ENCODE results near the gene SAV1.

The SAV1 gene

DNA sequence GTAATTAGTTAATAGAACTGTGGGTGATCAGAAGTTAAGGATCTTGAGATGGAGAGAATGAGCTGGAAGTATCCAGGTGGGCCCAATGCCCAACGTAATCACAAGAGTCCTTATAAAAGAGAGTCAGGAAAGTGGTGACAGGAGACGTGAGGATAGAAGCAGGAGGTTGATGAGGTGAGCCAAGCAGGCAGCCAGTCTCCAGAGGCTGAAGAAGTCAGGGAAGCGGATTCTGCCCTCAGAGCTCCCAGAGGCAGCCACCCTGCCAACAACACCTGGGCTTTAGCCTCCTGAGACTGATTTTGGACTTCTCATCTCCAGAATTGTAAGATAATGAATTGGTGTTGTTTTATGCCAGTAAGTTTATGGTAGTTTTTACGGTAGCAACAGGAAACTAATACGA, 10.1 kb upstream of the SAV1 start:
- Histone ChIP-seq H3K9me3 (ENCODE audit: control insufficient read depth, insufficient read depth, low read depth, low read length) (no peaks in the 10 kb centered on the region), H3K4me1 (ENCODE audit: control insufficient read depth, insufficient read depth, low read length) (peaks cover 13% of the 10 kb centered on the region; the same call in 1 of the 2 replicates), H3K36me3 (ENCODE audit: control insufficient read depth, insufficient read depth, low read length) (no peaks in the 10 kb centered on the region), H3K27ac (ENCODE audit: low read depth, low read length) (no peak overlapping the region), H3K4me3 (ENCODE audit: low read depth, low read length) (no peak overlapping the region), H3K9ac (ENCODE audit: low read length) (no peak overlapping the region), H3K27me3 (ENCODE audit: control insufficient read depth, insufficient read depth, low read length) (no peaks in the 10 kb centered on the region)

DNA sequence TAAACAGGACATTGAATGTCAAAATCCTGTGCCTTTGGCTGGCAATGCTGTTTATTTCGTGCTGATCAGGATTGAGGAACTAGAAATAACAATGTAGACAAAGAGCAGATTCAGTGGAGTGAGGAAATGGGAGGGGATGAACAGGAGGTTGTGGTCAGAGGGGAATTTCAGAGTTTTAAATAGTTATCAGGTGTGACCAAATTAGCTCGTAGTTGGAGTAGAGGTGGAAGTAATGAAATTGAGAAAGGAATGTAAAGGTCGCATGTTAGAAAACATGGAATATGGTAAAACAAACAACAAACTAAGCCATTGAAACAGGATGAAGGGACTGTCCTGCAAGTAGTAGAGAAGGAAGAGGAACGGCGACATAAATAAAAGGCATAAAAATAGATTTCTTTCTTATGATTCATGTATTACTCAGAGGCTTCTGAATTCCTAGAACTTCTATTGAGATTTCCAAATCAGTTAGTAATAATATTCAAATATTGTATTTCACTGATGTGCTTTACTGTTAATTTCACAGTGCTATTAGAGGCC, 9.5 kb upstream of the SAV1 start:
- Histone ChIP-seq H3K36me3 (ENCODE audit: control insufficient read depth, insufficient read depth, low read length) (no peaks in the 10 kb centered on the region), H3K9ac (ENCODE audit: low read length) (no peak overlapping the region), H3K4me3 (ENCODE audit: low read depth, low read length) (no peak overlapping the region), H3K27me3 (ENCODE audit: control insufficient read depth, insufficient read depth, low read length) (no peaks in the 10 kb centered on the region), H3K4me1 (ENCODE audit: control insufficient read depth, insufficient read depth, low read length) (peaks cover 13% of the 10 kb centered on the region; the same call in 1 of the 2 replicates), H3K27ac (ENCODE audit: low read depth, low read length) (no peak overlapping the region), H3K9me3 (ENCODE audit: control insufficient read depth, insufficient read depth, low read depth, low read length) (no peaks in the 10 kb centered on the region)

DNA sequence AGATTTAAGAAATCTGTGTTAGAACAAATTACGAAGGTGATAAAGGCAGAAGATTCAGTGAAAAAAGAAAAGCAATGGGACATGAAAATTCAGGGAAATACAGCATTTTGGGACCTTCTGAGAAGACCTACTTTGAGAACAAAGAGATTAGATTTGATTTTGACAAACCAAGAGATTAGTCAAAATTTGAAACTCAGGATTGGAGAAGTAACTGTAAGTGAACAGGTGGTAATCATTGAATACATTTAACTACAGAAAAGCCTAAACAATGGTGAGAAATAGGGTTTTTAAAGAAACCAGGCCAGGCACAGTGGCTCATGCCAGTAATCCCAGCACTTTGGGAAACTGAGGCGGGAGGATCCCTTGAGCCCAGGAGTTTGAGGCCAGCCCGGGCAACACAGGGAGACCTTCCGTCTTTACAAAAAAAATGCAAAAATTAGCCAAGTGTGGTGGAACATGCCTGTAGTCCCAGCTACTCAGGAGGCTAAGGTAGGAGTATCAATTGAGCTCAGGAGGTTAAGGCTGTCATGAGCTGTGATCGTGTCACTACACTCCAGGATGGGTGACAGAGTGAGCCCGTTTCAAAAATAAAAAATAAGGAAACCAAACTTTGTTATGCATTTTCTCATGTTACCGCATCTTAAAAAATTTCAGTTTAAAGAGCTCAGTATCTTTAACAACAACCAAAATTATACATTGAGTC, 8.9 kb upstream of the SAV1 start:
- no peak overlapping the region for H3K4me3 ChIP-seq (ENCODE audit: low read depth, low read length)
- H3K9ac ChIP-seq (ENCODE audit: low read length): no peak overlapping the region
- H3K27ac ChIP-seq (ENCODE audit: low read depth, low read length): no peak overlapping the region
- no peaks in the 10 kb centered on the region for H3K27me3 ChIP-seq (ENCODE audit: control insufficient read depth, insufficient read depth, low read length)
- no peaks in the 10 kb centered on the region for H3K9me3 ChIP-seq (ENCODE audit: control insufficient read depth, insufficient read depth, low read depth, low read length)
- H3K36me3 ChIP-seq (ENCODE audit: control insufficient read depth, insufficient read depth, low read length): no peaks in the 10 kb centered on the region
- peaks cover 13% of the 10 kb centered on the region; the same call in 1 of the 2 replicates for H3K4me1 ChIP-seq (ENCODE audit: control insufficient read depth, insufficient read depth, low read length)

DNA sequence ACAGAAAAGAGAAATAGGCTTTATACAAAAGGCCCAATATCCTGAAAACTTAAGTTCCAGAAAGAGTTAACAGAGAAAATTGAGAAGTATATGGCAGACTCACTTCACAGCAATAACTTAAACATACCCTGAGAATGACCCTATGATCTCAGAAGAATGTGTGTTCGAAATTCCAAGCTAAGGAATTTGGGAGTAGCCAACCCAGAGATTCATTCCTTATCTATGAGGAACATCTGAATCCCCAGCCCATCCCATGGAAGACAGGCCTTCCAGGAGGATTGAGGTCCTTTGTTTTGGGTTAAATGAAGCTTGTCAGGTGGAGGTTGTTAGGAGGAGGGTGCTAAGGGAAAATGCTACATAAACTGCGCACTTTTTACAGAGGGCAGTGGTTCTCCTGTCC, 7.5 kb upstream of the SAV1 start:
- H3K4me3 ChIP-seq (ENCODE audit: low read depth, low read length): no peak overlapping the region
- peaks cover 16% of the 10 kb centered on the region for H3K4me1 ChIP-seq (ENCODE audit: control insufficient read depth, insufficient read depth, low read length)

DNA sequence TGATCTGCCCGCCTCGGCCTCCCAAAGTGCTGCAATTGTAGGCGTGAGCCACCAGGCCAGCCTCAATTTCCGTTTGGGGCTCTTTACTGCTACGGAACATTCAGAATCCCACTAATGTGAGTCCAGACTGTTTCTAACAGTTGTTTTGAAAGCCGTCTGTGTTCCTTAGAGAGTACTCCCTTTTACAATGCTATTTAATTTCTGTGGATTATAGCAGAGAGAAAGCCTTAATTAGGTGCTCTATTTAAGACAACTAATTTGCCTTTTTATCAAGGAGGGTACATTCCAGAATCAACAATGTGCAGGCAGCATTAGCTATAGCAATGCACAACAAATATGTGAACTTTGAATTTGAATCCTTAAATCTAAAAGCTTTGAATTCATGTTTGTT, 2.8 kb upstream of the SAV1 start:
- H3K36me3 ChIP-seq (ENCODE audit: control insufficient read depth, insufficient read depth, low read length): no peaks in the 10 kb centered on the region
- peaks cover 20% of the 10 kb centered on the region for H3K4me1 ChIP-seq (ENCODE audit: control insufficient read depth, insufficient read depth, low read length)
- H3K27me3 ChIP-seq (ENCODE audit: control insufficient read depth, insufficient read depth, low read length): no peaks in the 10 kb centered on the region
- H3K4me3 ChIP-seq (ENCODE audit: low read depth, low read length): no peak overlapping the region
- no peaks in the 10 kb centered on the region for H3K9me3 ChIP-seq (ENCODE audit: control insufficient read depth, insufficient read depth, low read depth, low read length)
- no peak overlapping the region for H3K9ac ChIP-seq (ENCODE audit: low read length)
- no peak overlapping the region for H3K27ac ChIP-seq (ENCODE audit: low read depth, low read length)

More for the DNA sequence above, 7.5 kb upstream of the SAV1 start:
- H3K27me3 ChIP-seq (ENCODE audit: control insufficient read depth, insufficient read depth, low read length): no peaks in the 10 kb centered on the region
- no peak overlapping the region for H3K9ac ChIP-seq (ENCODE audit: low read length)
- no peaks in the 10 kb centered on the region for H3K36me3 ChIP-seq (ENCODE audit: control insufficient read depth, insufficient read depth, low read length)
- H3K27ac ChIP-seq (ENCODE audit: low read depth, low read length): no peak overlapping the region
- no peaks in the 10 kb centered on the region for H3K9me3 ChIP-seq (ENCODE audit: control insufficient read depth, insufficient read depth, low read depth, low read length)

DNA sequence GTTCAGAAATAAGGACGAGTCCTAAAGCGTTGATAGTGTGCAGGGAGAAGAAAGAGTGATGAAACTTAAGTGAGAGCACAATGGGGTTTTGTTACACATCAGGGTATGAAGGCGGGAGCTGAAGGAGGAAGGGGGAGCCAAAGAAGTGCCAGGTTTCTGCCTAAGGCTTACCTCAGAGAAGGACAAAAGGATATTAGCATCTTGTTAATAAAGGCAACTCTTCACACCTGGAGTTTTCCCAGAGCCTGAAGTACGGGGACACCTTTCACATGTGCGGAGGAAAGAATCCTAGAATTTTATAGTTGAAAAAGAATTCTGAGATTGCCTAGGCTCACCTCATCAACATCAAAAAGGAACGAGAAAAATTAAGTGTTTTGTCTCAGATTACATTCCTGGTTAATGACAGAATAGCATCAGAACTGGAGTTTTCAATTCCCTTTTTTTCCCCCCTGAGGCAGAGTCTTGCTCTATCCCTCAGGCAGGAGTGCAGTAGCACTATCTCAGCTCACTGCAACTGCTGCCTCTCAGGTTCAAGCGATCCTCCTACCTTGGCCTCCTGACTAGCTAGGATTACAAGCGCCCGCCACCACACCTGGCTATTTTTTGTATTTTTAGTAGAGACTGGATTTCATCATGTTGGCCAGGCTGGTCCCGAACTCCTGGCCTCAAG, 2.2 kb upstream of the SAV1 start:
- no peaks in the 10 kb centered on the region for H3K27me3 ChIP-seq (ENCODE audit: control insufficient read depth, insufficient read depth, low read length)
- no peaks in the 10 kb centered on the region for H3K36me3 ChIP-seq (ENCODE audit: control insufficient read depth, insufficient read depth, low read length)
- H3K4me1 ChIP-seq (ENCODE audit: control insufficient read depth, insufficient read depth, low read length): peaks cover 20% of the 10 kb centered on the region
- H3K9ac ChIP-seq (ENCODE audit: low read length): peak overlapping the region; percentile 46
- H3K4me3 ChIP-seq (ENCODE audit: low read depth, low read length): peak overlapping the region; percentile 3
- no peaks in the 10 kb centered on the region for H3K9me3 ChIP-seq (ENCODE audit: control insufficient read depth, insufficient read depth, low read depth, low read length)
- peak overlapping the region; percentile 36; the same call in 1 of the 2 replicates for H3K27ac ChIP-seq (ENCODE audit: low read depth, low read length)

DNA sequence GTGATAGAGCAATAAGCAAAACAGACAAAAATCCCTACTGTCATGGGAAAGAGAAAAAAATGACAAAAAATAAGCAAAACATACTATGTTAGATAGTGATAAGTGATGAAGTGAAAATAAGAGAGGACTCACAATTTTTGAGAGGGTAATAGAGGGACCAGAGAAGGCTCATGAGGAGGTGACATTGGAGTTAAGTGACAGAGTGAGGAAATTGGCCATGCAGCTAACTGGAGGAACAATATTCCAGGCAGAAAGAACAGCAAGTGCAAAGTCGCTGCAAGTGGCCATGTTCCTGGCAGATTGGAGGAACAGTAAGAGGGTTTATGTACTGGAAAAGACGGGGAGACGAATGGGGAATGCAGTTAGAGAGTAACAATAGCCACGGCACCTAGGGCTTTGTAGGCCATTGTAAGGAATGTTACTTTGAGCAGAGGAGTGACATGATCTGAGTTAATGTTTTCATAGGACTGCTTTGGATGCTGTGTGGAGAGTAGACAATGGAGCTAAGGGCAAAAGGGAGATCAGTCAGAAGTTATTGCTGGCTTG, 1.4 kb upstream of the SAV1 start:
- H3K9me3 ChIP-seq (ENCODE audit: control insufficient read depth, insufficient read depth, low read depth, low read length): no peaks in the 10 kb centered on the region
- H3K36me3 ChIP-seq (ENCODE audit: control insufficient read depth, insufficient read depth, low read length): peaks cover 4% of the 10 kb centered on the region
- no peaks in the 10 kb centered on the region for H3K27me3 ChIP-seq (ENCODE audit: control insufficient read depth, insufficient read depth, low read length)
- peak overlapping the region; percentile 65 for H3K4me3 ChIP-seq (ENCODE audit: low read depth, low read length)
- H3K9ac ChIP-seq (ENCODE audit: low read length): peak overlapping the region; percentile 46
- H3K4me1 ChIP-seq (ENCODE audit: control insufficient read depth, insufficient read depth, low read length): peaks cover 20% of the 10 kb centered on the region
- peak overlapping the region; percentile 36; the same call in 1 of the 2 replicates for H3K27ac ChIP-seq (ENCODE audit: low read depth, low read length)

DNA sequence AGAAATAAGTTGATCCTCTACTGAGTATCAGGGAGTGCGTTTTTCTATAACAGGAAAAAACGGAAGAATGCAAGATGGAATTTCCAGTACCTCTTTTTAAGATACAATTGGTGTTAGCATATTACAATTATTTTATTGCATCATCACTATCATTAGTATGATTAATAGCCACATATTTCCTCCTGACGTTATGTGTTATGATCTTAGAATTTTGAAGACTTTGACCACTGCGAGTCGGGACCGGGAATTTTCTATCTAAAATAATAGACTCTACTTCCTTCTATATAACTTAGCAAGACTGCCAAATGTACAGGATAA, 679 bp upstream of the SAV1 start:
- no peaks in the 10 kb centered on the region for H3K9me3 ChIP-seq (ENCODE audit: control insufficient read depth, insufficient read depth, low read depth, low read length)
- peaks cover 10% of the 10 kb centered on the region for H3K36me3 ChIP-seq (ENCODE audit: control insufficient read depth, insufficient read depth, low read length)
- H3K4me1 ChIP-seq (ENCODE audit: control insufficient read depth, insufficient read depth, low read length): peaks cover 20% of the 10 kb centered on the region
- H3K4me3 ChIP-seq (ENCODE audit: low read depth, low read length): peak overlapping the region; percentile 65
- H3K27me3 ChIP-seq (ENCODE audit: control insufficient read depth, insufficient read depth, low read length): no peaks in the 10 kb centered on the region
- peak overlapping the region; percentile 90 for H3K9ac ChIP-seq (ENCODE audit: low read length)
- H3K27ac ChIP-seq (ENCODE audit: low read depth, low read length): peak overlapping the region; percentile 89; the same call in 1 of the 2 replicates

DNA sequence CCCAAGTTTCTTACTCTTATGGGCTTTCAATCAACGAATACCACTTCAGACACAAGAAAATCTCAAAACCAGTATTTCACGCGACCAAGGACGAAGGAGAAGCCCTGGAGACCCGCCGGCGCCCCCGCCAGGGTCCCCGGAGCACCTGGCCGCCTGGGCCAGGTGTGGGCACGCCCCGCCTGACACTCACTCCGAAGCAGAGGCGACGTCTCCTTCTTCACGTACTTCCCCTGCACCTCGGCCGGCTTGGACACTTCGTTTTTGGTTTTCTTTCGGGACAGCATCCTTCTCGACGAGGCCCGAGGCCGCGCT, 466 bp downstream of the SAV1 start:
- H3K36me3 ChIP-seq (ENCODE audit: control insufficient read depth, insufficient read depth, low read length): peaks cover 16% of the 10 kb centered on the region
- no peaks in the 10 kb centered on the region for H3K9me3 ChIP-seq (ENCODE audit: control insufficient read depth, insufficient read depth, low read depth, low read length)
- H3K4me1 ChIP-seq (ENCODE audit: control insufficient read depth, insufficient read depth, low read length): peaks cover 20% of the 10 kb centered on the region
- H3K27ac ChIP-seq (ENCODE audit: low read depth, low read length): peak overlapping the region; percentile 89
- peak overlapping the region; percentile 65 for H3K4me3 ChIP-seq (ENCODE audit: low read depth, low read length)
- no peaks in the 10 kb centered on the region for H3K27me3 ChIP-seq (ENCODE audit: control insufficient read depth, insufficient read depth, low read length)
- H3K9ac ChIP-seq (ENCODE audit: low read length): peak overlapping the region; percentile 90

DNA sequence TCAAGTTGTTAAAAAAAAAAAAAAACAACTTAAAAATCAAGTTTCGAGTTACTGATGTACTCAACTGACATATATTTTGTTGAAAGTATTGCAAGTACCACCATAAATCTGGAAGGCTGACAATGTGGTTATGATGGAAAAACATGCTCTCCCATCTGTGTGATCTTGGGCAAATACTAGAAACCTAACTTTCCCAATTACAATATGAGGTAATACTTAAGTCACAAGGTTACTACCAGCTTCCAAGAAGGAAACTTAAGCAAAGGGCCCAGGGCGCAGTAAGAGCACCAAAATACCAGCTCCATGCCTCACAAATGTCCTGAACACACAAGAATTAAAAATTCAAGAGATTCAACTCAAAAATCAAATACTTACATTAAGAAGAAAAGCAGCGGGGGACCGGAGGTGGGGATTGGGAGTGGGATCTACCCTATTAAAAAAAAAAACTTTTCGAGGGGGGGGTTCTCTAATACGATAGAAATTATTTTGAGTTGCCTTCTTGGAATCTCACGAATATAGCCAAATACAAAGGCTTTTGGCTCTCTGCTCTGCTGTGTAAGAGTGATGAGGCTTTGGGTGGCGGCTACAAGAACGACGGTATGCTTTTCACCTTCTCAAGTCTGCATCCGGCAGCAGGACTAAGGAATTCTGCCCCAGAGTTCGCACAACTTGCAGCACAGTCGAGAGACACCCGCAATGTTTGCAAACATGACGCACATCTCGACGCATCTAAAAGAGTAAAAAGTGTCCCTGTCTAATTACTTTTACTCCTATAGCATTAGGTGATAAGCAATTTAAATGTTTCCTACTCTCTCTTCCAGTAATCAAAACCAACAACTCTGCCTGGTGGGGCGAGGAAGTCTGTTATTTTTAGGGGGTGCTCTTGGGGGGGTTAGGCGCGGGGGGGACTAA, 1.1 kb downstream of the SAV1 start:
- Histone ChIP-seq H3K27me3 (ENCODE audit: control insufficient read depth, insufficient read depth, low read length) (no peaks in the 10 kb centered on the region), H3K9me3 (ENCODE audit: control insufficient read depth, insufficient read depth, low read depth, low read length) (no peaks in the 10 kb centered on the region), H3K27ac (ENCODE audit: low read depth, low read length) (peak overlapping the region; percentile 89)

More for the DNA sequence above, 1.1 kb downstream of the SAV1 start:
- Histone ChIP-seq H3K4me3 (ENCODE audit: low read depth, low read length) (peak overlapping the region; percentile 65), H3K9ac (ENCODE audit: low read length) (peak overlapping the region; percentile 90), H3K36me3 (ENCODE audit: control insufficient read depth, insufficient read depth, low read length) (peaks cover 20% of the 10 kb centered on the region), H3K4me1 (ENCODE audit: control insufficient read depth, insufficient read depth, low read length) (peaks cover 20% of the 10 kb centered on the region)

Measured in HUES6 (cell line).